CD14-positive monocyte (primary cell): Measurements from ENCODE around the gene IFT20. TPM values are rescaled to one million over a fixed set of nuclear protein-coding genes. Genes with fewer than 3 reads are reported as not detected.

Experiments used
- DNase-seq, 3 donors: peaks; one replicate each; pipeline ENCODE4 v3.0.0-alpha.2; 2011 to 2022
- H2AFZ ChIP-seq: 2 replicates; pipeline ENCODE4 v1.6.0; 2012; ENCODE audit warnings: mild to moderate bottlenecking, low read depth, low read length, inconsistent platforms; ENCODE audit not compliant: insufficient read depth, poor library complexity, severe bottlenecking
- H3K27ac ChIP-seq, 2 donors: 1 replicate in 1 of 2; 2 replicates in 1 of 2; pipeline ENCODE4 v1.5.1; 2012 to 2013; ENCODE audit warnings: low read length in 2 of 2, control low read depth in 1 of 2, inconsistent platforms in 1 of 2, low read depth in 1 of 2, mild to moderate bottlenecking in 1 of 2
- H3K27me3 ChIP-seq, 2 donors: one replicate each; pipeline versions ENCODE4 v1.6.0 to v1.6.1; 2011 to 2013; ENCODE audit warnings: low read length in 2 of 2; ENCODE audit not compliant: control insufficient read depth in 2 of 2, insufficient read depth in 2 of 2
- H3K36me3 ChIP-seq, 2 donors: replicated peaks in 1 of 2; 1 replicate in 1 of 2; 2 replicates in 1 of 2; pipeline versions ENCODE4 v1.5.1 to v1.6.1; 2012 to 2013; ENCODE audit warnings: low read length in 2 of 2, control low read depth in 1 of 2, inconsistent platforms in 1 of 2, mild to moderate bottlenecking in 1 of 2; ENCODE audit not compliant: insufficient read depth in 2 of 2, control insufficient read depth in 1 of 2
- H3K4me1 ChIP-seq, 2 donors: 1 replicate in 1 of 2; 2 replicates in 1 of 2; pipeline versions ENCODE4 v1.5.1 to v1.6.1; 2012 to 2013; ENCODE audit warnings: low read length in 2 of 2, control low read depth in 1 of 2, inconsistent platforms in 1 of 2, mild to moderate bottlenecking in 1 of 2, moderate library complexity in 1 of 2; ENCODE audit not compliant: insufficient read depth in 2 of 2, control insufficient read depth in 1 of 2
- H3K4me2 ChIP-seq: replicated peaks from 2 replicates; pipeline ENCODE3; 2012; ENCODE audit warnings: low read length, moderate library complexity, mild to moderate bottlenecking; ENCODE audit not compliant: poor library complexity, severe bottlenecking; ENCODE audit errors: extremely low read depth
- H3K4me3 ChIP-seq, 3 experiments: fragments of 200-600 bp in 1 of 3; sonication (generic) in 1 of 3; replicated peaks in 1 of 3; 1 replicate in 2 of 3; 2 replicates in 1 of 3; pipeline ENCODE4 v1.5.1; 2011 to 2013; ENCODE audit warnings: low read length in 3 of 3, mild to moderate bottlenecking in 3 of 3, control low read depth in 2 of 3, low read depth in 2 of 3, inconsistent platforms in 1 of 3, moderate library complexity in 1 of 3
- H3K79me2 ChIP-seq: 2 replicates; pipeline ENCODE4 v1.6.0; 2012; ENCODE audit warnings: mild to moderate bottlenecking, control low read depth, inconsistent platforms, low read length, moderate library complexity; ENCODE audit not compliant: insufficient read depth
- H3K9ac ChIP-seq: 2 replicates; pipeline ENCODE4 v1.6.0; 2017; ENCODE audit warnings: low read length, mild to moderate bottlenecking; ENCODE audit not compliant: insufficient read depth, poor library complexity, severe bottlenecking
- H3K9me3 ChIP-seq, 2 donors: replicated peaks in 1 of 2; 1 replicate in 1 of 2; 2 replicates in 1 of 2; pipeline versions ENCODE4 v1.5.1 to v1.6.1; 2012 to 2013; ENCODE audit warnings: low read length in 2 of 2, control low read depth in 1 of 2; ENCODE audit not compliant: control insufficient read depth in 1 of 2, insufficient read depth in 1 of 2
- H4K20me1 ChIP-seq: 2 replicates; pipeline ENCODE4 v1.6.0; 2012; ENCODE audit warnings: mild to moderate bottlenecking, low read length, control low read depth, moderate library complexity; ENCODE audit not compliant: insufficient read depth
- H3K27ac Mint-ChIP-seq, 7 donors: one replicate each; pipeline ENCODE4 v1.8.0; 2020; ENCODE audit warnings: mild to moderate bottlenecking in 7 of 7, mixed read lengths in 7 of 7, moderate library complexity in 6 of 7, inconsistent platforms in 2 of 7
- H3K27me3 Mint-ChIP-seq, 3 donors: one replicate each; pipeline ENCODE4 v1.8.0; 2021 to 2022; ENCODE audit warnings: low read depth in 3 of 3, mild to moderate bottlenecking in 3 of 3, mixed read lengths in 3 of 3, moderate library complexity in 3 of 3, inconsistent platforms in 1 of 3
- H3K36me3 Mint-ChIP-seq, 2 donors: one replicate each; pipeline ENCODE4 v1.8.0; 2020; ENCODE audit warnings: mixed read lengths in 2 of 2, inconsistent platforms in 1 of 2, mild to moderate bottlenecking in 1 of 2
- H3K4me1 Mint-ChIP-seq: one replicate; pipeline ENCODE4 v1.8.0; 2020; ENCODE audit warnings: mild to moderate bottlenecking, mixed read lengths
- H3K4me3 Mint-ChIP-seq, 2 donors: one replicate each; pipeline ENCODE4 v1.8.0; 2020; ENCODE audit warnings: mild to moderate bottlenecking in 2 of 2, mixed read lengths in 2 of 2, moderate library complexity in 1 of 2
- H3K9me3 Mint-ChIP-seq, 7 donors: one replicate each; pipeline ENCODE4 v1.8.0; 2020 to 2022; ENCODE audit warnings: mixed read lengths in 7 of 7, mild to moderate bottlenecking in 6 of 7, moderate library complexity in 6 of 7, inconsistent platforms in 2 of 7
- CTCF ChIP-seq: fragments of 200-600 bp; IDR thresholded peaks from one replicate; pipeline ENCODE4 v1.8.0; 2022; ENCODE audit warnings: antibody characterized with exemption, mild to moderate bottlenecking
- WGBS: methylation state at CpG from one replicate; pipeline ENCODE4 v1.1.5; 2013; ENCODE audit warnings: missing lambda C conversion rate; ENCODE audit not compliant: insufficient coverage; 5-methylcytosine and 5-hydroxymethylcytosine counted together
- intact Hi-C, 2 donors: fragments of 100-400 bp; cut with micrococcal nuclease; formaldehyde crosslinking; loops; one replicate each; pipeline versions ENCODE4 v1.15.0 to v1.15.1; 2023
- polyA plus RNA-seq, 3 donors: library from polyadenylated mRNA; depleted of rRNA in 1 of 3; unstranded in 2 of 3; stranded (reverse) in 1 of 3; fragments of 300-500 nt in 2 of 3; fragments of >200 nt in 1 of 3; fragmentation: Illumina TruSeq in 2 of 3; gene quantifications; 1 replicate in 2 of 3; 2 replicates in 1 of 3; pipeline ENCODE4 v1.2.3, GENCODE V29; 2012 to 2021

IFT20 gene
- polyA plus RNA-seq, 3 donors = 61.1 to 79.1 (median 75.4) TPM

- DNase-seq = peak; percentile 94 to 95 (median 94)
- Histone ChIP-seq H2AFZ (peak within 1 kb of the TSS; percentile 95), H3K4me2 (peak within 1 kb of the TSS; percentile 93), H3K4me3 (peak within 1 kb of the TSS; percentile 82 to 93 (median 88)), H3K9me3 (no peaks in the 10 kb centered on the region), H3K4me1 (peaks cover 19 to 23% of the 10 kb centered on the region in 2 donors), H3K9ac (peak within 1 kb of the TSS; percentile 89), H3K27me3 (no peaks in the 10 kb centered on the region), H3K27ac (peak within 1 kb of the TSS; percentile 70 to 92), H3K36me3 (peaks cover 53 to 66% of the 10 kb centered on the region in 2 donors), H4K20me1 (peaks cover 3% of the 10 kb centered on the region), H3K79me2 (peaks cover 29% of the 10 kb centered on the region)
- peak within 1 kb of the TSS; percentile 90 to 99 (median 95) for H3K27ac Mint-ChIP-seq
- peak within 1 kb of the TSS; percentile 90 to 96 for H3K4me3 Mint-ChIP-seq
- peaks cover 20% of the 10 kb centered on the region for H3K4me1 Mint-ChIP-seq
- H3K27me3 Mint-ChIP-seq = no peaks in the 10 kb centered on the region
- no peaks in the 10 kb centered on the region for H3K9me3 Mint-ChIP-seq
- intact Hi-C loops = loop anchor here (1.0 to 5.0 kb wide), 2 partner anchors 22 to 35 kb away; partner anchors contain the start of genes IFT20 (in 2 of the 2) and TNFAIP1 (in 2 of the 2)
- TF ChIP-seq CTCF = no peak
- under 1% methylated on average over 80 of the region's 80 CpGs for WGBS
- peaks cover 57 to 66% of the 10 kb centered on the region in 2 donors for H3K36me3 Mint-ChIP-seq
Measured at GRCh38 chr17:28357061-28357900, 22.0 kb upstream of the IFT20 start, which contains the start of gene POLDIP2. POLDIP2 (minus strand) TSS chr17:28357527; CDS start chr17:28357448, 79 bp downstream.

GRCh38 chr17:28350271-28350670, 15.0 kb upstream of the IFT20 start:
- no peak overlapping the region for H3K4me3 ChIP-seq
- H4K20me1 ChIP-seq = no peaks in the 10 kb centered on the region
- peaks cover 85 to 98% of the 10 kb centered on the region in 2 donors for H3K36me3 ChIP-seq
- no peaks in the 10 kb centered on the region for H3K4me1 ChIP-seq
- intact Hi-C loops = no loop called here
- no peak overlapping the region for H2AFZ ChIP-seq
- Mint-ChIP-seq H3K4me3 (no peak overlapping the region), H3K27me3 (no peaks in the 10 kb centered on the region), H3K4me1 (no peaks in the 10 kb centered on the region), H3K27ac (no peak overlapping the region), H3K36me3 (peaks cover 85 to 97% of the 10 kb centered on the region in 2 donors), H3K9me3 (no peaks in the 10 kb centered on the region)
- no peak for DNase-seq
- H3K27me3 ChIP-seq = no peaks in the 10 kb centered on the region
- H3K9me3 ChIP-seq = no peaks in the 10 kb centered on the region
- H3K27ac ChIP-seq = no peak overlapping the region
- H3K9ac ChIP-seq = no peak overlapping the region
- no peaks in the 10 kb centered on the region for H3K79me2 ChIP-seq
- H3K4me2 ChIP-seq = no peak overlapping the region
- 100% methylated on average over 5 of the region's 7 CpGs for WGBS
- TF ChIP-seq CTCF = no peak
